GM23248 (cell line): ENCODE measurements around the gene CCR8.

Experiments
- EZH2 ChIP-seq: fragments of 200-600 bp; sonication (generic); IDR thresholded peaks from 2 replicates; pipeline ENCODE4 v1.6.1; 2018; ENCODE audit warnings: antibody characterized with exemption, mild to moderate bottlenecking; ENCODE audit not compliant: insufficient read depth, poor library complexity, severe bottlenecking
- EZH2phosphoT487 ChIP-seq: fragments of 200-600 bp; sonication (generic); IDR thresholded peaks from 2 replicates; pipeline ENCODE4 v1.6.1; 2018; ENCODE audit warnings: antibody characterized with exemption, moderate library complexity, mild to moderate bottlenecking, low read depth; ENCODE audit not compliant: insufficient read depth

GRCh38 chr3:39294446-39295183, 34.9 kb upstream of the CCR8 start:
- TF ChIP-seq EZH2 (no peak), EZH2phosphoT487 (no peak)
